Mucosa of descending colon (tissue), 3 donors: Measurements from ENCODE around the gene GALNT8. TPM values are rescaled to one million over a fixed set of nuclear protein-coding genes. Genes with fewer than 3 reads are reported as not detected.

Source experiments
- ATAC-seq: fragments of 200-7000 bp; cut with Tn5 transposase; one replicate; pipeline ENCODE4 v1.9.1; 2020; ENCODE audit warnings: mild to moderate bottlenecking, moderate library complexity
- DNase-seq, 3 donors: peaks; one replicate each; pipeline ENCODE4 v3.0.0-alpha.2; 2020
- H3K36me3 ChIP-seq: fragments of 200-600 bp; one replicate; pipeline ENCODE4 v1.8.0; 2021; ENCODE audit warnings: low read depth, mild to moderate bottlenecking
- H3K4me1 ChIP-seq: fragments of 200-600 bp; one replicate; pipeline ENCODE4 v1.8.0; 2021; ENCODE audit warnings: low read depth, mild to moderate bottlenecking
- H3K4me3 ChIP-seq: fragments of 200-600 bp; one replicate; pipeline ENCODE4 v1.8.0; 2021; ENCODE audit warnings: mild to moderate bottlenecking
- H3K9me3 ChIP-seq: fragments of 200-600 bp; one replicate; pipeline ENCODE4 v1.8.0; 2021; ENCODE audit warnings: mild to moderate bottlenecking
- CTCF ChIP-seq: fragments of 200-600 bp; IDR thresholded peaks from one replicate; pipeline ENCODE4 v1.8.0; 2022; ENCODE audit warnings: antibody characterized with exemption, mild to moderate bottlenecking
- intact Hi-C, 2 donors: fragments of 100-400 bp; cut with DNase I in 1 of 2; cut with micrococcal nuclease in 1 of 2; formaldehyde crosslinking; loops; one replicate each; pipeline versions ENCODE4 v1.11.0 to v1.11.1; 2022; cut with DNase I, micrococcal nuclease
- total RNA-seq, 3 donors: library from RNA; stranded (reverse); fragmentation: NEBNext Ultra II Directional in 2 of 3; extraction: Animal tissue kit (Norgen Biotek cat#: 25700) in 2 of 3; gene quantifications; one replicate each; pipeline versions ENCODE4 v1.2.1 to v1.2.4, GENCODE V29; 2021 to 2023
- donor health status: DM: no; HTN: no; CAD: no; lungs with moderate emphysema.
- donor health status: DM: no; HTN: no; CAD: no.
- donor health status: DM: no; HTN: yes; CAD: no.

GALNT8 gene
- total RNA-seq, 3 donors from 2014 or later: 7.9 to 19.4 (median 18.9) TPM

GRCh38 chr12:4807813-4808212, 87.6 kb downstream of the GALNT8 start:
- Histone ChIP-seq H3K4me1 (no peaks in the 10 kb centered on the region), H3K4me3 (no peak overlapping the region), H3K36me3 (no peaks in the 10 kb centered on the region), H3K9me3 (no peaks in the 10 kb centered on the region)
- no peak for TF ChIP-seq CTCF
- intact Hi-C loops: no loop called here
- ATAC-seq (peak; percentile 25), DNase-seq (no peak)

- Histone ChIP-seq H3K4me1 (no peaks in the 10 kb centered on the region), H3K36me3 (no peaks in the 10 kb centered on the region), H3K9me3 (no peaks in the 10 kb centered on the region), H3K4me3 (no peak overlapping the region)
- DNase-seq: peak in 1 of 3 donors; percentile 4
- peak; percentile 9 for ATAC-seq
- TF ChIP-seq CTCF: no peak
- intact Hi-C loops: no loop called here
Measured at GRCh38 chr12:4809013-4809448, 88.8 kb downstream of the GALNT8 start.

- no peak for TF ChIP-seq CTCF
- no peaks in the 10 kb centered on the region for H3K9me3 ChIP-seq
- H3K36me3 ChIP-seq: no peaks in the 10 kb centered on the region
- no peaks in the 10 kb centered on the region for H3K4me1 ChIP-seq
- ATAC-seq (peak; percentile 35), DNase-seq (no peak)
- intact Hi-C loops: no loop called here
- no peak overlapping the region for H3K4me3 ChIP-seq
Measured at GRCh38 chr12:4809449-4810218, 89.4 kb downstream of the GALNT8 start.

- intact Hi-C loops: no loop called here
- Histone ChIP-seq H3K4me1 (no peaks in the 10 kb centered on the region), H3K9me3 (no peaks in the 10 kb centered on the region), H3K36me3 (no peaks in the 10 kb centered on the region), H3K4me3 (no peak overlapping the region)
- DNase-seq (no peak), ATAC-seq (no peak)
- TF ChIP-seq CTCF: no peak
Measured at GRCh38 chr12:4810219-4810671, 90.0 kb downstream of the GALNT8 start.

- no peak overlapping the region for H3K4me3 ChIP-seq
- no peak for DNase-seq
- H3K36me3 ChIP-seq: no peaks in the 10 kb centered on the region
- intact Hi-C loops: no loop called here
- H3K4me1 ChIP-seq: no peaks in the 10 kb centered on the region
- no peaks in the 10 kb centered on the region for H3K9me3 ChIP-seq
- TF ChIP-seq CTCF: no peak
- ATAC-seq: no peak
Measured at GRCh38 chr12:4812624-4813327, 92.6 kb downstream of the GALNT8 start.
